DND-41 (cell line): ENCODE data around the gene TBXT.

Experiments
- CTCF ChIP-seq: IDR thresholded peaks from 2 replicates; pipeline ENCODE4 v1.5.1; 2012; ENCODE audit warnings: borderline replicate concordance, low read length, moderate library complexity, mild to moderate bottlenecking; ENCODE audit not compliant: poor library complexity, severe bottlenecking; ENCODE audit errors: extremely low read depth
- EZH2 ChIP-seq: IDR thresholded peaks from 3 replicates; pipeline ENCODE4 v1.6.1; 2012; ENCODE audit warnings: borderline replicate concordance, low read depth, mild to moderate bottlenecking, moderate library complexity, low read length, inconsistent platforms; ENCODE audit not compliant: severe bottlenecking

- TF ChIP-seq CTCF = peak; percentile 7
- TF ChIP-seq EZH2 = no peak
These were observed 37.4 kb upstream of the TBXT start for GRCh38 chr6:166204852-166205650.
